Measurements from ENCODE around the gene MX2.
"Not testable (repeated sequence)": the region's sequence is repeated elsewhere in the genome, so short reads cannot be mapped to it uniquely, and the experiment has no call there.

Gene MX2

DNA sequence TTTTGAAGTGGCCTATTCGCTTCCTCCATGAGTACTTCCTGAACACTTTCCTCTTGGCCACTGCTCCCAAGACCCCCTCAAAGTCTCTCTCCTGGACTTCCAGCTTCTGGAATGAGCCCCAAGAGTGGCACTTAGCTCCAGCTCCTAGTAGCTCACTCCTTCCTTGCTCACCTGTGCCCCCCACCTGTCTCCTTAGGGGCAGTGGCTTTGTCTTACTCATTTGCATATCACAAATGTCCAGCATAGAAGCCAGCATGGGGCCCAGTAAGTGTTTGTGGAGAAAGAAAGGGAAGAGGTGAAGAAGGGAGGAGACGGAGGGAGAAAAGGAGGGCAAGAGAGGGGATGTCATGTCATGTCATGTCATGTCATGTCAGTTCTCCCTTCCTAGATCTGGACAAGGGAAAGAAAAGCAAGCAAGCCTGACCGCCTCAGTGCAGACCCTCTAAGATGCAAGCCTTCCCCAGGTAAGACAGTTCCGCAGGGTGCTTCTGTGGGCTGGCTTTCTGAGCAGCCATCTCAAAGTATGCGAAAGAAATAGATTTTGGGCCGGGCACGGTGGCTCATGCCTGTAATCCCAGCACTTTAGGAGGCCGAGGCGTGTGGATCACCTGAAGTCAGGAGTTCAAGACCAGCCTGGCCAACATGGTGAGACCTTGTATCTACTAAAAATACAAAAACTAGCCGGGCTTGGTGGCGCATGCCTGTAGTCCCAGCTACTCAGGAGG is 57.3 kb downstream of the MX2 start:
- H3K27ac ChIP-seq (ENCODE audit: poor library complexity, severe bottlenecking), result no peak overlapping the region

DNA sequence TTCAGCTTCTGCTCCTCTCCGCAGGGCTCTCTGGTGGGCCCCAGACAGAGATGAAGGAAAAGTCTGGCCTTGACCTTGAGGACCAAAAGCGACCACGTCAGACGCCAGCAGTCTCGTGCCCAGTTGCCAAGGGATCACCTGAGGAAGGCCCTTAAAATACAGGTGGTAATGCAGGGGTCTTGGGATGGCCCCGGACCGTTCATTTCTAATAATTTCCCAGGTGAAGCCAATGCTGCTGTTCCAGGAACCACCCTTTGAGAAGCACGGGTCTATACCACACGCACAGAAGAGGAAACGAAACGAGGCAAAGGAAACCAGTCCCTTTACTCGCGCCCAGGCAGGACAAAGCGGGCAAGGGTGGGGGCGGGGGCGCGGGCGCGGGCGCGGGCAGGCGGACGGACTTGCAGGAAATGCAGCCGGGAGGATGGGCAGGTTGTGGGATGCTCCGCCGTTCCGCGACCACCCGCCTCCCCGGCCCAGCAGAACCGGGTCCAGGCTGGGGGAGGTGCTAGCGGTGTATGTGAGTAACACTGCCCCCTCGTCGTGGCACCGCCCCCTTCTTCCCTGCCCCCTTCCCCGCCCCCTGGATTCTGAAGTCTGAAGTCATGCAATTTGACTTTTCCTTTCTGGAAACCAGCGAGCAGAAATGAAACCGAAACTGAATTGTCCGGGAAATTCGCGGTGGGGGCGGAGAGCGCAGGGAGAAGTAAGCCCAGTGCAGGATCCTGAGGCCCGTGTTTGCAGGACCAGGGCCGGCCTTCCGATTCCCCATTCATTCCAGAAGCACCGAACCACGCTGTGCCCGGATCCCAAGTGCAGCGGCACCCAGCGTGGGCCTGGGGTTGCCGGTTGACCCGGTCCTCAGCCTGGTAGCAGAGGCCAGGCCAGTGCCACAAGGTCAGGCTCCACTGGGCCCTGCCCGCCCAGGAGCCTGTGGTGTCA is 58.4 kb downstream of the MX2 start:
- Histone ChIP-seq H3K27me3 (ENCODE audit: insufficient read depth, poor library complexity, severe bottlenecking) (no peaks in the 10 kb centered on the region), H3K27ac (ENCODE audit: poor library complexity, severe bottlenecking) (peak overlapping the region; percentile 52), H3K4me1 (ENCODE audit: insufficient read depth, poor library complexity, severe bottlenecking) (peaks cover 9% of the 10 kb centered on the region), H3K36me3 (ENCODE audit: low read depth) (no peaks in the 10 kb centered on the region), H3K9me3 (ENCODE audit: severe bottlenecking) (no peaks in the 10 kb centered on the region), H3K4me3 (ENCODE audit: severe bottlenecking) (peak overlapping the region; percentile 40)
- ATAC-seq (ENCODE audit: low read depth), result peak; percentile 82
- DNase-seq (ENCODE audit: low spot score), result no peak
- TF ChIP-seq, protein P1, sequence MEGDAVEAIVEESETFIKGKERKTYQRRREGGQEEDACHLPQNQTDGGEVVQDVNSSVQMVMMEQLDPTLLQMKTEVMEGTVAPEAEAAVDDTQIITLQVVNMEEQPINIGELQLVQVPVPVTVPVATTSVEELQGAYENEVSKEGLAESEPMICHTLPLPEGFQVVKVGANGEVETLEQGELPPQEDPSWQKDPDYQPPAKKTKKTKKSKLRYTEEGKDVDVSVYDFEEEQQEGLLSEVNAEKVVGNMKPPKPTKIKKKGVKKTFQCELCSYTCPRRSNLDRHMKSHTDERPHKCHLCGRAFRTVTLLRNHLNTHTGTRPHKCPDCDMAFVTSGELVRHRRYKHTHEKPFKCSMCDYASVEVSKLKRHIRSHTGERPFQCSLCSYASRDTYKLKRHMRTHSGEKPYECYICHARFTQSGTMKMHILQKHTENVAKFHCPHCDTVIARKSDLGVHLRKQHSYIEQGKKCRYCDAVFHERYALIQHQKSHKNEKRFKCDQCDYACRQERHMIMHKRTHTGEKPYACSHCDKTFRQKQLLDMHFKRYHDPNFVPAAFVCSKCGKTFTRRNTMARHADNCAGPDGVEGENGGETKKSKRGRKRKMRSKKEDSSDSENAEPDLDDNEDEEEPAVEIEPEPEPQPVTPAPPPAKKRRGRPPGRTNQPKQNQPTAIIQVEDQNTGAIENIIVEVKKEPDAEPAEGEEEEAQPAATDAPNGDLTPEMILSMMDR (IDR thresholded peaks at IDR 0.05; ENCODE audit: poor library complexity, severe bottlenecking), result no peak

More for the DNA sequence above, 57.3 kb downstream of the MX2 start:
- Histone ChIP-seq H3K27me3 (ENCODE audit: insufficient read depth, poor library complexity, severe bottlenecking) (no peaks in the 10 kb centered on the region), H3K36me3 (ENCODE audit: low read depth) (no peaks in the 10 kb centered on the region), H3K4me3 (ENCODE audit: severe bottlenecking) (no peak overlapping the region), H3K4me1 (ENCODE audit: insufficient read depth, poor library complexity, severe bottlenecking) (peaks cover 9% of the 10 kb centered on the region), H3K9me3 (ENCODE audit: severe bottlenecking) (no peaks in the 10 kb centered on the region)
- TF ChIP-seq, protein P1 (IDR thresholded peaks at IDR 0.05; ENCODE audit: poor library complexity, severe bottlenecking), result no peak
- DNase-seq (ENCODE audit: low spot score) (no peak), ATAC-seq (ENCODE audit: low read depth) (no peak)

DNA sequence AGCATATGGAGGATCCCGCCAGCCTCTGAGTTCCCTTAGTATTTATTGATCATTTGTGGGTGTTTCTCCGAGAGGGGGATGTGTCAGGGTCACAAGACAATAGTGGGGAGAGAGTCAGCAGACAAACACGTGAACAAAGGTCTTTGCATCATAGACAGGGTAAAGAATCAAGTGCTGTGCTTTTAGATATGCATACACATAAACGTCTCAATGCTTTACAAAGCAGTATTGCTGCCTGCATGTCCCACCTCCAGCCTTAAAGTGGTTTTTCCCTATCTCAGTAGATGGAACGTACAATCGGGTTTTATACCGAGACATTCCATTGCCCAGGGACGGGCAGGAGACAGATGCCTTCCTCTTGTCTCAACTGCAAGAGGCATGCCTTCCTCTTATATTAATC is 59.2 kb downstream of the MX2 start:
- not testable (repeated sequence) for H3K27me3 ChIP-seq (ENCODE audit: insufficient read depth, poor library complexity, severe bottlenecking); H3K4me1 ChIP-seq (ENCODE audit: insufficient read depth, poor library complexity, severe bottlenecking); H3K9me3 ChIP-seq (ENCODE audit: severe bottlenecking); H3K36me3 ChIP-seq (ENCODE audit: low read depth); ATAC-seq (ENCODE audit: low read depth); DNase-seq (ENCODE audit: low spot score)
- peak overlapping the region; percentile 52 for H3K27ac ChIP-seq (ENCODE audit: poor library complexity, severe bottlenecking)
- H3K4me3 ChIP-seq (ENCODE audit: severe bottlenecking), result peak overlapping the region; percentile 40

DNA sequence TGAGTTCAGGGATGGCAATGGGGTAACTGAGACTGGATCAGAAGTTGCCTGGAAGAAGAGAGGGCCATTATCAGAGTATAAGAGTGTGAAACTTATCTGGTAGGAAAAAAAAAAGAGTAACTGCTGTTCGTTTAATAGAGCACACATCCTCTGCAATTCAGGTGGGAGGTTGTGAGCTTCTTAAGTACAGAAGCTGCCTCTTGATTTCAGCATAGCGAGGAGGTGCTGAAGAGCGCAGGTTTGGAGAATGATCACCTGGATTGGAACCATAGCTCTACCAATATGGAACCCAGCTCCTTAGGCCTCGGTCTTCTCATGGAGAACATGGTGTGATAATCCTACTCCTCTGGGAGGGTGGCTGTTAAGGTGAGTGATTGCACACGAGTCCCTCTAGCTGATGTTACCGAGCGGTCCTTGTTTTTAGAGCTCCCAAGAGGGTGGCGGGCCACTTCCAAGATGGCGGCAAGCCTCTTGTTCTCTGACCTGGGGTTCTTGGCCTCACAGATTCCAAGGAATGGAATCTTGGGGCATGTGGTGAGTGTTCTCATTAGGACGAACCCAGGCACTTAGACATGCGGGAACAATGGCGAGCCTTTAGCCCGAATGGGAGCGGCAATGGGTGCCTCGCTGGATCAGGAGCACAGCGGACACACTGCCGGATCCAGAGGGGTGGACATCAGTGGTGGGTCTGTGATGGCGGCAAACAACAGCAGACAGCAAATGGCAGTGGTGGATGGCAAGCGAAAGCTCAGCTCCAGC is 60.9 kb downstream of the MX2 start:
- Histone ChIP-seq H3K27me3 (ENCODE audit: insufficient read depth, poor library complexity, severe bottlenecking) (no peaks in the 10 kb centered on the region), H3K4me3 (ENCODE audit: severe bottlenecking) (no peak overlapping the region)

DNA sequence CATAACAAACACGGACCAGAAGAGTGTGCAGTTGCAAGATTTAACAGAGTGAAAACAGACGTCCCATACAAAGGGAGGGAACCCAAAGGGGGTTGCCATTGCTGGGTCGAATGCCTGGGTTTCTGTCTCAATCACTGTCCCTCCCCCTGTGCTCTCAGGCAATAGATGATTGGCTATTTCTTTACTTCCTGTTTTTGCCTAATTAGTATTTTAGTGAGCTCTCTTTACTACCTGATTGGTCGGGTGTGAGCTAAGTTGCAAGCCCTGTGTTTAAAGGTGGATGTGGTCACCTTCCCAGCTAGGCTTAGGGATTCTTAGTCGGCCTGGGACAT is 61.4 kb downstream of the MX2 start:
- not testable (repeated sequence) for H3K4me1 ChIP-seq (ENCODE audit: insufficient read depth, poor library complexity, severe bottlenecking); H3K27me3 ChIP-seq (ENCODE audit: insufficient read depth, poor library complexity, severe bottlenecking); H3K36me3 ChIP-seq (ENCODE audit: low read depth); H3K4me3 ChIP-seq (ENCODE audit: severe bottlenecking); H3K9me3 ChIP-seq (ENCODE audit: severe bottlenecking); ATAC-seq (ENCODE audit: low read depth); DNase-seq (ENCODE audit: low spot score); H3K27ac ChIP-seq (ENCODE audit: poor library complexity, severe bottlenecking)

More for the DNA sequence above, 60.9 kb downstream of the MX2 start:
- TF ChIP-seq, protein P1 (IDR thresholded peaks at IDR 0.05; ENCODE audit: poor library complexity, severe bottlenecking), result no peak
- Histone ChIP-seq H3K4me1 (ENCODE audit: insufficient read depth, poor library complexity, severe bottlenecking) (peaks cover 9% of the 10 kb centered on the region), H3K27ac (ENCODE audit: poor library complexity, severe bottlenecking) (no peak overlapping the region), H3K9me3 (ENCODE audit: severe bottlenecking) (no peaks in the 10 kb centered on the region), H3K36me3 (ENCODE audit: low read depth) (no peaks in the 10 kb centered on the region)
- DNase-seq (ENCODE audit: low spot score), result no peak
- ATAC-seq (ENCODE audit: low read depth), result no peak
